CD4-positive, alpha-beta T cell treated with Interleukin-21 for 1 hour (primary cell): ENCODE results near the gene UFC1.
"Not testable (repeated sequence)": the region's sequence is repeated elsewhere in the genome, so short reads cannot be mapped to it uniquely, and the experiment has no call there.

Source experiments
- DNase-seq: peaks from one replicate; pipeline ENCODE4 v3.0.0-alpha.2; 2020

Gene UFC1

GRCh38 chr1:161153682-161154337, at the start of gene UFC1:
Gene UFC1, plus strand, starts transcription at chr1:161153978. Its CDS starts 20 bp downstream, at chr1:161153998.
- DNase-seq: peak; percentile 92

GRCh38 chr1:161106431-161106830, 47.3 kb upstream of the UFC1 start:
- no peak for DNase-seq

GRCh38 chr1:161111117-161111516, 42.7 kb upstream of the UFC1 start:
- no peak for DNase-seq

GRCh38 chr1:161111527-161111926, 42.3 kb upstream of the UFC1 start:
- DNase-seq: no peak

- DNase-seq: no peak
These were observed 39.9 kb upstream of the UFC1 start for GRCh38 chr1:161113915-161114314.

DNA sequence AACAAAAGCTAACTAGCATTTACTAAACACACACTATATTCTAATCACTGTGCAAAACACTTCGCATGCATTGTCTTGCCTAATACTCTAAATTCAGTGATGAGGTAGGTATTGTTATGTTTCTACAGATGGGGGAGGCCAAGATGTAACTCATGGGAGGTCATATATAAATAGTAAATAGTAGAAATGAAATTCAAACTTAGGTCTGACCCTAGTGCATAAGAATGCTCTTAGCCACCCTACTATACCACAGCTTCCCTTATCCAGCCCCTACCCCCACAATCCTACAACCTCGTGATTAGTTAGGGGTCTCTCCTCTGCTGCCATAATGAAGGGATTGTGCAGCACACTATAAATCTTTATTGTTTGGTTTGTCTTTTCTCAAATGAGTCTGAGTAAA, 39.2 kb upstream of the UFC1 start:
- DNase-seq: no peak

DNA sequence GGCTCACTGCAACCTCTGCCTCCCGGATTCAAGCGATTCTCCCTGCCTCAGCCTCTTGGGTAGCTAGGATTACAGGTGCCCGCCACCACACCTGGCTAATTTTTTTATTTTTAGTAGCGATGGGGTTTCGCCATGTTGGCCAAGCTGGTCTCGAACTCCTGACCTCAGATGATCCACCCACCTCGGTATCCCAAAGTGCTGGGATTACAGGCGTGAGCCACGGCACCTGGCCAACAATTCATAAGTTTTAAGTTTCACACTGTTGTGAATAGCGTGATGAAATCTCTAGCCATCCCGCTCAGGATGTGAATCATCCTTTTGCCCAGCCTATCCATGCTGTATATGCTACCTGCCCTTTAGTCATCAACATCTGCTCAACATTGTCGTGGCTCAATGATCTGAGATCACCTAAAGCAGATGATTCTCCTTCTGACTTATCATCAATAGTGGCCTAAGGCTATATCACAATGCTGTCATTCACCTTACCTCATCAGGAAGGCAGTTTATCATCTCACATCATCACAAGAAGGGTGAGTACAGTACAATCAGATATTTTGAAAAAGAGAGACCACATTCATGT, 38.6 kb upstream of the UFC1 start:
- no peak for DNase-seq

GRCh38 chr1:161115961-161116360, 37.8 kb upstream of the UFC1 start:
- not testable (repeated sequence) for DNase-seq

DNA sequence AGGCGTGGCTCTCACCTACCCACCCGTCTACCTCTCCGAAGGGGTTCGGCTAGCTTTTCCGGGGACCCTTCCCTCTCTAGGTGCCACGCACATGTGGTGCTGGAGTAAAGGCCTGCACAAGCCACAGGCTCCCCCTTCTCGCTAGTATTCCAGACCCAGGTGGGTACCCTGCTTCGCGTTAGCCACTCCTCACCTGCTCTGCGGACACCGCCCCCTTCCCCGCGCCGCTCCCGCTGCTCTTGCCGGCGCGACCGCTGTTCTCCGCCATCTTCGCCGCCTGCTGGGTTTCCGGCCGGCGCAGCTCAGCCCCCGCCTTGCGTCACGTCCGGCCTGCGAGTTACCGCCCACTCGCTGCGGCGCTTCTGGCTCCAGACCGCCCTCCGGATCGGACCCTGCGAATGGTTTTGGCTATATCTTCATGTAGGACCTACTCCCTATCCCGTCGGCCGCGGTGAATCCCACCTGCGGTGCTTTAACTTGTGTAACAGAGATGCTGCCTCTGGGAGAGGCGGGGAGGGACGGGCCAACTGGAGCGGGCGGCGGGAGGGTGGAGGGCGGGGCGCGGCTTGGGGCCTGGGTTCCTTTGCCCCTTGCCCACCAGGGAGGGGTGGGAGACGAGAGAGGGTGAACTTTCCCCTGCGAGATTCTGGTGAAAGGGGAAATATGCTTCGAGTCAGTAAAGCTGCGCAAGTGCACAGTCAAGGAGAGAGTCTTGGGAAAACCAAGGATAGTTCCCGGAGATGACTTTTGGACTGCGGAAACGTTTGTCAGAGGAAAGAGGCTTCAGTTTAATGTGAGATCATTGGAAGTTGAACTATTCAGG, 35.8 kb upstream of the UFC1 start, which contains the start of the genes NIT1 and PFDN2:
Gene NIT1, plus strand, starts transcription at position 347 of the 823 bp plus-strand sequence. Its CDS starts 72 bp downstream, at position 419.
Gene PFDN2, minus strand, starts transcription at position 279 of the 823 bp plus-strand sequence. Its CDS starts 11 bp downstream, at position 268.
- peak; percentile 86 for DNase-seq

DNA sequence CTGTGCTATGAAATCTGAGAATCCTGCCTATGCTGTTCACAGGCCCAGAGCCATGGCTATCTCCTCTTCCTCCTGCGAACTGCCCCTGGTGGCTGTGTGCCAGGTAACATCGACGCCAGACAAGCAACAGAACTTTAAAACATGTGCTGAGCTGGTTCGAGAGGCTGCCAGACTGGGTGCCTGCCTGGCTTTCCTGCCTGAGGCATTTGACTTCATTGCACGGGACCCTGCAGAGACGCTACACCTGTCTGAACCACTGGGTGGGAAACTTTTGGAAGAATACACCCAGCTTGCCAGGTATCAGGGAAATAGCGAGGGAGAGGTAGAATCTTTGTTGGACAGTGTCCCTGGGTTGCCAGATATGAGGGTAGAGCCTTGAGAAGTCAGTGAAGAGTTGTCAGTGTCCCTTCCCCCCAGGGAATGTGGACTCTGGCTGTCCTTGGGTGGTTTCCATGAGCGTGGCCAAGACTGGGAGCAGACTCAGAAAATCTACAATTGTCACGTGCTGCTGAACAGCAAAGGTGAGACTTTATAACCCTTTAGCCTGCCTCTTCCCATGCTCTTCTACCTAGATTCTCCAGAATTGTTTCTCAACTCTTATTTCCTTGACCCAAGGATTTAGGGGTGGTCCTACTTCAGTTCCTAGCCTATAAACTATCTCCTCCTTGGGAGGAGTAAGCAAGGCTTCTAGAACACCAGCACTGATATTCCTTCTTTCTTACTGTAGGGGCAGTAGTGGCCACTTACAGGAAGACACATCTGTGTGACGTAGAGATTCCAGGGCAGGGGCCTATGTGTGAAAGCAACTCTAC, 34.5 kb upstream of the UFC1 start:
- peak; percentile 84 for DNase-seq

DNA sequence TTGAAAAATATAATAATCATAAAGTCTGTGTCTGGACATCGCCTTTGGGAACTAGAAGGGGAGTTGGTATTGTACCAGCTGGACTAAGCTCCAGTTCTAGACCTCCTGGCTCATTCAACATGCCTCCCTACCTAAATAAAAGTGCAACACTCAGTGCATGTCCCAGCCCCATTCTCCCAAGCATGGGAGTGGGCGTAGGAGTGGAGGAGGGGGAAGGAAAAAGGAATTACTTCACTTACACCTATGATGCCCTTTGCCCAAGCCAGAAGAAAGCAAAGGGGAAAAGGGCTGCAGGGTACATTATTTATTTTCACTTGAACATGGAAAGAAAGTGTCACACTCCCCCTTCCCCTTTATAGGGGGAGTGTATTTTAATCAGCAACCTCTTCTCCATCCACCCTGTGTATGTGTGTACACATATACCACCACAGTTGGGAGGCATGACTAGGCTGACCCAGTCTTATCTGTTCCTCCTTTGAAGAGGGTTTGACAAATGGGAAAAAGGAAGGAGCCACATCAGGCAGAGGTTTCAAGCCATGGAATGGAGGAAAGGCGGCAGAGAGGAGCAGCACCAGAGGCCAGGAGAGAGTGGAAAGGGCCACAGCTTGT, 32.6 kb upstream of the UFC1 start:
- no peak for DNase-seq

DNA sequence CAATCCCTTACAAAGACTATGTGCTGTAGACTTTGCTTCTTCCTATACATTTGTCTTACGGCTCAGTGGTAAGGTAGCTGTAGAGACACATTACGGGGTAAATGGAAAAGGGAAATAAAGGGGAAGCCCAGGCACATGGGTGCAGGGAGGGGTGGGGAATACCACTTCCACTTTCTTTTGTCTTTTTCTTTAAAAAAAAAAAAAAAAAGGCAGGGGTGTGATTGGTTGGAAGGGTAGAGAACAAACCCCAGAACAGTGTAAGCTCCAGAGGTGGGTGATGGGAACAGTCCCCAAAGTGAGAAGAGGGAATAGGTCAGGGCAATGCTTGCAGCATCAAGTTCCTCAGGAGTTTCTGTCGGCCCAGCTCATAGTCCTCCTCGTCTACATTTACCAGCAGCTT, 31.9 kb upstream of the UFC1 start:
- no peak for DNase-seq

GRCh38 chr1:161122967-161123366, 30.8 kb upstream of the UFC1 start:
- no peak for DNase-seq

- DNase-seq: no peak
These were observed 26.1 kb upstream of the UFC1 start for GRCh38 chr1:161127649-161128048.

- no peak for DNase-seq
These were observed 25.0 kb upstream of the UFC1 start for GRCh38 chr1:161128591-161129420.

GRCh38 chr1:161130266-161130665, 23.5 kb upstream of the UFC1 start:
- no peak for DNase-seq

GRCh38 chr1:161131523-161132409, 22.0 kb upstream of the UFC1 start:
- peak; percentile 31 for DNase-seq

GRCh38 chr1:161132410-161133219, 21.2 kb upstream of the UFC1 start, which contains the start of gene DEDD:
Gene DEDD, minus strand, starts transcription at chr1:161132667. Its CDS starts 8,205 bp downstream, at chr1:161124462.
- DNase-seq: peak; percentile 97

DNA sequence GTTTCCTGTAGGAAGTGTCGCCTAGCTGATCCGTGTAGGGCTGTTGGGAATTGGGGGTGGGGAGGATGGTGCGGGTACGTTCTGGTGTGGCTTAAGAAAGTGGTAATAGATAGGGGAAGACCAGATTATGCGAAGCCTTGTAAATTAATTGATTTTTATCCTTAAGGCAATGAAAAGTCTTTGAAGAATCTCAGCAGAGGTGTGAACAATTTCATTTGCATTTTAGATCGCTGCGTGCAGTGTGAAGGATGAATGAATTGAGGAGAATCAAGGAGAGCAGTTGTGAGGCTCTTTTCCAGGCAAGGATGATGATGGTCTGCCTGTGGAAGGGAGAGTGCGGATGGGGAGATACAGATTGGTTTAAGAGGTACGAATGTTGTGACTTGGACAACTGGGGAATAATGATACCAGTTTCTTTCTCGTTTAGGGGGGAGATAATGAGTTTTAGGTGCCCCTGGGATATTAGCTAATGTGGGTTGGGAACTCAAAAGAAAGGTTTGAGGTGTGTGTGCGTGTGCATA, 20.5 kb upstream of the UFC1 start:
- no peak for DNase-seq
